Adrenal gland (tissue), 12 donors: ENCODE results near the gene FHIT. TPM values are rescaled to one million over a fixed set of nuclear protein-coding genes. Genes with fewer than 3 reads are reported as not detected.

Experiments
- DNase-seq, 7 donors: peaks; one replicate each; pipeline ENCODE4 v3.0.0-alpha.2; 2019 to 2020
- H3K27ac ChIP-seq, 5 donors: fragments of 200-600 bp; sonication (generic) in 4 of 5; 1 replicate in 3 of 5; 2 replicates in 2 of 5; pipeline versions ENCODE4 v1.5.1 to v1.8.0; 2016 to 2020; ENCODE audit warnings: mild to moderate bottlenecking in 1 of 5
- H3K27me3 ChIP-seq: fragments of 200-600 bp; 2 replicates; pipeline ENCODE4 v1.8.0; 2021
- H3K36me3 ChIP-seq, 2 donors: fragments of 200-600 bp; replicated peaks in 1 of 2; 1 replicate in 1 of 2; 2 replicates in 1 of 2; pipeline versions ENCODE4 v1.5.1 to v1.8.0; 2018 to 2022
- H3K4me1 ChIP-seq, 2 donors: fragments of 200-600 bp; replicated peaks in 1 of 2; 1 replicate in 1 of 2; 2 replicates in 1 of 2; pipeline versions ENCODE4 v1.5.1 to v1.8.0; 2018 to 2021
- H3K4me3 ChIP-seq, 4 donors: fragments of 200-600 bp; sonication (generic) in 3 of 4; one replicate each; pipeline ENCODE4 v1.5.1; 2016 to 2018
- H3K9me3 ChIP-seq, 3 donors: fragments of 200-600 bp; sonication (generic) in 1 of 3; replicated peaks in 1 of 3; 1 replicate in 2 of 3; 2 replicates in 1 of 3; pipeline versions ENCODE4 v1.5.1 to v1.8.0; 2016 to 2021
- CTCF ChIP-seq, 6 experiments: fragments of 450-650 bp in 4 of 6; fragments of 200-600 bp in 2 of 6; sonication (generic) in 1 of 6; IDR thresholded peaks; 1 replicate in 5 of 6; 2 replicates in 1 of 6; pipeline versions ENCODE4 v1.5.1 to v1.8.0; 2016 to 2021; ENCODE audit warnings: antibody characterized with exemption in 6 of 6, mild to moderate bottlenecking in 2 of 6, moderate library complexity in 1 of 6
- POLR2A ChIP-seq, 2 donors: fragments of 450-650 bp; IDR thresholded peaks; one replicate each; pipeline ENCODE4 v1.6.1; 2017; ENCODE audit warnings: antibody characterized with exemption in 2 of 2, mild to moderate bottlenecking in 2 of 2, moderate library complexity in 1 of 2
- WGBS, 4 donors: extraction: QIAGEN DNeasy Blood & Tissue Kit in 2 of 4; methylation state at CpG; one replicate each; pipeline versions ENCODE4 v1.1.5 to v1.1.7; 2013 to 2017; 5-methylcytosine and 5-hydroxymethylcytosine counted together
- intact Hi-C, 2 donors: fragments of 100-400 bp; cut with DNase I; formaldehyde crosslinking; loops; one replicate each; pipeline versions ENCODE4 v1.14.1 to v1.15.0; 2022 to 2023
- polyA plus RNA-seq, 3 donors: library from polyadenylated mRNA; stranded (reverse); fragments of 200-250 nt in 2 of 3; fragments of 350-450 nt in 1 of 3; fragmentation: Illumina TruSeq in 1 of 3; extraction: RNeasy Lipid Tissue Mini Kit (QIAGEN cat#74804) in 1 of 3; gene quantifications; one replicate each; pipeline ENCODE4 v1.2.3, GENCODE V29; 2013 to 2014
- total RNA-seq, 9 donors: library from RNA; depleted of rRNA in 4 of 9; stranded (reverse); fragments of >200 nt in 4 of 9; fragments of 120-200 nt in 1 of 9; fragmentation: NEBNext Ultra II Directional in 1 of 9; extraction: Animal tissue kit (Norgen Biotek cat#: 25700) in 1 of 9; gene quantifications; one replicate each; pipeline versions ENCODE4 v1.1.0 to v1.2.4, GENCODE V29; 2013 to 2023
- donor health status: healthy with polysubstance abuse.
- donor health status: Bipolar disorder and iron deficiency.
- donor health status: DM: yes; HTN: yes; CAD: no.
- donor health status: DM: no; HTN: no; CAD: no.
- donor health status: DM: no; HTN: no; CAD: no.
- donor health status: DM: yes; HTN: yes; CAD: no.

Gene FHIT
- total and polyA plus RNA-seq, 12 donors: 14.1 to 43.9 (median 28.8) TPM

GRCh38 chr3:59717679-59718205, 1533.5 kb downstream of the FHIT start:
- DNase-seq: no peak
- Histone ChIP-seq H3K27ac (no peak overlapping the region), H3K9me3 (no peaks in the 10 kb centered on the region), H3K27me3 (no peaks in the 10 kb centered on the region), H3K36me3 (no peaks in the 10 kb centered on the region), H3K4me1 (no peaks in the 10 kb centered on the region), H3K4me3 (no peak overlapping the region)
- 50 to 81% (median 58%) methylated on average over 1 of the region's 1 CpG for WGBS, 4 donors
- intact Hi-C loops: no loop called here
- TF ChIP-seq POLR2A (IDR thresholded peaks at IDR 0.05) (no peak), CTCF (IDR thresholded peaks at IDR 0.05) (no peak)

GRCh38 chr3:59714066-59714465, 1537.2 kb downstream of the FHIT start:
- DNase-seq: no peak
- TF ChIP-seq CTCF (IDR thresholded peaks at IDR 0.05) (no peak), POLR2A (IDR thresholded peaks at IDR 0.05) (no peak)
- Histone ChIP-seq H3K9me3 (no peaks in the 10 kb centered on the region), H3K36me3 (no peaks in the 10 kb centered on the region), H3K4me3 (no peak overlapping the region), H3K4me1 (no peaks in the 10 kb centered on the region), H3K27ac (no peak overlapping the region), H3K27me3 (no peaks in the 10 kb centered on the region)
- WGBS, 4 donors: 84 to 94% (median 84%) methylated on average over 1 of the region's 1 CpG
- intact Hi-C loops: no loop called here

GRCh38 chr3:59710554-59710953, 1540.7 kb downstream of the FHIT start:
- WGBS, 4 donors: 56 to 82% (median 66%) methylated on average over 1 of the region's 1 CpG
- no peaks in the 10 kb centered on the region for H3K36me3 ChIP-seq
- H3K4me1 ChIP-seq: no peaks in the 10 kb centered on the region
- no peaks in the 10 kb centered on the region for H3K9me3 ChIP-seq
- intact Hi-C loops: no loop called here
- no peak for DNase-seq
- TF ChIP-seq POLR2A (IDR thresholded peaks at IDR 0.05): no peak
- TF ChIP-seq CTCF (IDR thresholded peaks at IDR 0.05): no peak
- H3K4me3 ChIP-seq: no peak overlapping the region
- H3K27me3 ChIP-seq: no peaks in the 10 kb centered on the region
- no peak overlapping the region for H3K27ac ChIP-seq

- intact Hi-C loops: no loop called here
- DNase-seq: peak; percentile 29 to 55 (median 40)
- no peak for TF ChIP-seq CTCF (IDR thresholded peaks at IDR 0.05)
- TF ChIP-seq POLR2A (IDR thresholded peaks at IDR 0.05): no peak
- H3K4me1 ChIP-seq: no peaks in the 10 kb centered on the region
- H3K36me3 ChIP-seq: no peaks in the 10 kb centered on the region
- no peak overlapping the region for H3K4me3 ChIP-seq
- 48 to 58% (median 53%) methylated on average over 5 of the region's 5 CpGs for WGBS, 4 donors
- no peaks in the 10 kb centered on the region for H3K27me3 ChIP-seq
- no peaks in the 10 kb centered on the region for H3K9me3 ChIP-seq
- H3K27ac ChIP-seq: no peak overlapping the region
These were observed 1541.3 kb downstream of the FHIT start for GRCh38 chr3:59709702-59710553.
